GM18951 (cell line): ENCODE results near the gene THSD4.

ENCODE experiments used
- POLR2A ChIP-seq: IDR thresholded peaks from 4 replicates; pipeline ENCODE4 v1.6.1; 2011; ENCODE audit warnings: mild to moderate bottlenecking; ENCODE audit not compliant: insufficient read length, insufficient read depth; ENCODE audit errors: extremely low read depth
- in situ Hi-C: fragments of 300-500 bp; cut with MboI; formaldehyde crosslinking; loops from one replicate; pipeline ENCODE4 v1.12.0; 2022; ENCODE audit warnings: low sequenced_read_pairs, mixed read lengths, inconsistent platforms; ENCODE audit not compliant: unreplicated experiment

Gene THSD4

GRCh38 chr15:71798641-71799040 is 683.4 kb downstream of the THSD4 start:
- in situ Hi-C loops, result no loop called here
- TF ChIP-seq POLR2A, result no peak

- in situ Hi-C loops, result no loop called here
- TF ChIP-seq POLR2A, result no peak
These were observed 684.9 kb downstream of the THSD4 start for GRCh38 chr15:71800190-71800589.

- TF ChIP-seq POLR2A, result no peak
- in situ Hi-C loops, result no loop called here
These were observed 685.8 kb downstream of the THSD4 start for GRCh38 chr15:71800835-71801745.

GRCh38 chr15:71801935-71802655 is 686.8 kb downstream of the THSD4 start:
- in situ Hi-C loops, result no loop called here
- no peak for TF ChIP-seq POLR2A

GRCh38 chr15:71802770-71803169 is 687.5 kb downstream of the THSD4 start:
- TF ChIP-seq POLR2A, result no peak
- in situ Hi-C loops, result no loop called here

GRCh38 chr15:71804226-71804625 is 689.0 kb downstream of the THSD4 start:
- in situ Hi-C loops, result no loop called here

GRCh38 chr15:71804695-71805470 is 689.6 kb downstream of the THSD4 start:
- TF ChIP-seq POLR2A, result no peak
- in situ Hi-C loops, result no loop called here

More at GRCh38 chr15:71804226-71804625, 689.0 kb downstream of the THSD4 start:
- TF ChIP-seq POLR2A, result no peak

- in situ Hi-C loops, result no loop called here
- no peak for TF ChIP-seq POLR2A
These were observed 691.2 kb downstream of the THSD4 start for GRCh38 chr15:71806452-71806931.

- in situ Hi-C loops, result no loop called here
- no peak for TF ChIP-seq POLR2A
These were observed 691.9 kb downstream of the THSD4 start for GRCh38 chr15:71807125-71807629.

GRCh38 chr15:71807691-71808091 is 692.4 kb downstream of the THSD4 start:
- in situ Hi-C loops, result no loop called here
- TF ChIP-seq POLR2A, result no peak

GRCh38 chr15:71808311-71809020 is 693.2 kb downstream of the THSD4 start:
- no peak for TF ChIP-seq POLR2A
- in situ Hi-C loops, result no loop called here

GRCh38 chr15:71809346-71809745 is 694.1 kb downstream of the THSD4 start:
- no peak for TF ChIP-seq POLR2A
- in situ Hi-C loops, result no loop called here
